Neutrophil (primary cell): Measurements from ENCODE around the gene TMEM69.

ENCODE experiments used
- H3K27ac ChIP-seq: fragments of 200-600 bp; sonication (generic); 2 replicates; pipeline ENCODE4 v1.5.1; 2016; ENCODE audit warnings: mild to moderate bottlenecking, moderate library complexity
- H3K27me3 ChIP-seq: fragments of 200-600 bp; sonication (generic); 2 replicates; pipeline ENCODE4 v1.6.0; 2016; ENCODE audit warnings: mild to moderate bottlenecking
- H3K36me3 ChIP-seq: fragments of 200-600 bp; sonication (generic); 2 replicates; pipeline ENCODE4 v1.5.1; 2017
- H3K4me1 ChIP-seq, 2 experiments: fragments of 200-600 bp in 1 of 2; sonication (generic) in 1 of 2; 1 replicate in 1 of 2; 2 replicates in 1 of 2; pipeline versions ENCODE4 v1.5.1 to v1.6.1; 2013 to 2016; ENCODE audit warnings: low read depth in 1 of 2, low read length in 1 of 2, mild to moderate bottlenecking in 1 of 2, moderate library complexity in 1 of 2; ENCODE audit not compliant: control insufficient read depth in 1 of 2, insufficient read depth in 1 of 2
- H3K4me3 ChIP-seq, 2 experiments: fragments of 200-600 bp in 1 of 2; sonication (generic) in 1 of 2; 1 replicate in 1 of 2; 2 replicates in 1 of 2; pipeline ENCODE4 v1.5.1; 2013 to 2016; ENCODE audit warnings: low read depth in 1 of 2, low read length in 1 of 2, mild to moderate bottlenecking in 1 of 2, moderate library complexity in 1 of 2
- H3K9me3 ChIP-seq: fragments of 200-600 bp; sonication (generic); 2 replicates; pipeline ENCODE4 v1.5.1; 2016
- TF ChIP-seq, protein P1 (sequence below): fragments of 200-600 bp; sonication (generic); IDR thresholded peaks from 2 replicates; pipeline ENCODE4 v1.5.1; 2016; ENCODE audit warnings: antibody characterized with exemption

TMEM69 gene

DNA sequence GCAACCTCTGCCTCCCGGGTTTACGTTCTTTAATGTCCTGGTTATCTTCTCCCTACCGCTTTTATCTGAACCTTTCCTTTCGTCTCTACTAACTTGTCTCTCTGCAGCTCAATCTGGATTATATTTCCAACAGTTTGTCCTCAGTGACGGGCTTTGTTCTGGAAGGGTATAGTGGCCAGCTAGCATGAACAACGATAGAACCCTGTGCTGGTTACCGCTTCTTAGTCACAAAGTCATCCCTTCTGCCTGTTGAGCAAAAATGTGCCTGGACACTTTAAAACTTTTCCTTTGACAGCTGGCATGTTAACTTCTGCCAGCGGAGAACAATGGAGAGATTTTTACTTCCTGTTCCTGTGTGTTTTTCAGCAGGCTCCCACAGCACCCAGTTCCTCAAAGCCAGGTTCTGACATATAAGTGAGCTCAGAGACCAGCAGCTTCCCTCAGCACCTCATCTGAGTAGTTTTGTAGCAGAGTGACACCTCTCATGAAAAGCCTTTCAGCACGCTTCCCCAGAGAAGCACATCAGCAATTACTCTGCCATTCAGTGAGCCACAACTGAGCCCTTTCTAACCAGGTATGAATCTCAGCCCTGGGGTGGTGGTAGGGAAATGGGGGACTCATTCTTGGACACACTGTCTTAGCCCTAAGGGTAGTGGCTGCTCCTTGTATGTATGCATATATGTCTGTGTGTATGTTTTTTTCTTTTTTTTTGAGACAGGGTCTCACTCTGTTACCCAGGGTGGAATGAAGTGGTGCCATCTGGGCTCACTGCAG lies 40.5 kb upstream of the TMEM69 start:
- H3K9me3 ChIP-seq: no peaks in the 10 kb centered on the region
- H3K4me1 ChIP-seq: peaks cover 5 to 8% of the 10 kb centered on the region in 2 experiments
- H3K27me3 ChIP-seq: no peaks in the 10 kb centered on the region
- H3K27ac ChIP-seq: peak overlapping the region; percentile 77
- TF ChIP-seq, protein P1, sequence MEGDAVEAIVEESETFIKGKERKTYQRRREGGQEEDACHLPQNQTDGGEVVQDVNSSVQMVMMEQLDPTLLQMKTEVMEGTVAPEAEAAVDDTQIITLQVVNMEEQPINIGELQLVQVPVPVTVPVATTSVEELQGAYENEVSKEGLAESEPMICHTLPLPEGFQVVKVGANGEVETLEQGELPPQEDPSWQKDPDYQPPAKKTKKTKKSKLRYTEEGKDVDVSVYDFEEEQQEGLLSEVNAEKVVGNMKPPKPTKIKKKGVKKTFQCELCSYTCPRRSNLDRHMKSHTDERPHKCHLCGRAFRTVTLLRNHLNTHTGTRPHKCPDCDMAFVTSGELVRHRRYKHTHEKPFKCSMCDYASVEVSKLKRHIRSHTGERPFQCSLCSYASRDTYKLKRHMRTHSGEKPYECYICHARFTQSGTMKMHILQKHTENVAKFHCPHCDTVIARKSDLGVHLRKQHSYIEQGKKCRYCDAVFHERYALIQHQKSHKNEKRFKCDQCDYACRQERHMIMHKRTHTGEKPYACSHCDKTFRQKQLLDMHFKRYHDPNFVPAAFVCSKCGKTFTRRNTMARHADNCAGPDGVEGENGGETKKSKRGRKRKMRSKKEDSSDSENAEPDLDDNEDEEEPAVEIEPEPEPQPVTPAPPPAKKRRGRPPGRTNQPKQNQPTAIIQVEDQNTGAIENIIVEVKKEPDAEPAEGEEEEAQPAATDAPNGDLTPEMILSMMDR: no peak
- H3K4me3 ChIP-seq: no peak overlapping the region
- peaks cover 53% of the 10 kb centered on the region for H3K36me3 ChIP-seq

DNA sequence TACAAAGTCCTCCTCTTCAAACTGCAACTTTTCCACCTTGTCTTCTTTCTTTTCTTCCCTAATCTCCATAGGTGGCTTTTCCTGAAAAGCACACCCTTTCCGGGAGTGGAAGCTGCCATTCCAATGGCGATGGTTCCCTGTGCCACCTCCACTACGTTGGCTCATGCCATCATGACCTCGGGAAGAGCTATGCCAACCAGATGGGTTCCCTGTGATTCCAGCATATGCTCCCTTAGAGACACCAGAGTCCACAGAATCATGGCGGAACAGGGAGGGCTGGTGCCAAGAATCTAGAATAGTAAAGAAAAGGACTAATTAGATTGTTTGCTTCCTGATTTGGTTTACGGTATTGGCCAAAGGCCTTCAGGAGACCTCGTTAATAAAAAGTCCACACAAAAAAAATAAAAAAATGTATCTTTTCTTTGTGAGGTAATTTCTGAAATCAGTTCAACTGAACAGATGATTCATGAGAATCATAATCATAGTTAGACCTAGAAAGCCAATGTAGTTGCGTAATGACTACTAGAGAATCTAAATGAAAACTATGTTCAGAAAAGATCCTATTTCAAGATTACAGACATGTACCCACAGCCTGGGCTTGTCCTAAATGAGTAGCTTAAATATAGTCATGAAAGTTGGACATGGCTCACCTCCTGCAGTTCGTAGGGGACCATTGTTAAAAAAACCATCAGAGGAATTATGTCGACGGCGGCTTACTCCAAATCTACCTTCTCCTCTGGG lies 33.3 kb upstream of the TMEM69 start:
- Histone ChIP-seq H3K9me3 (no peaks in the 10 kb centered on the region), H3K4me1 (no peaks in the 10 kb centered on the region), H3K27me3 (no peaks in the 10 kb centered on the region), H3K36me3 (peaks cover 94% of the 10 kb centered on the region), H3K27ac (no peak overlapping the region), H3K4me3 (no peak overlapping the region)
- TF ChIP-seq, protein P1: no peak

DNA sequence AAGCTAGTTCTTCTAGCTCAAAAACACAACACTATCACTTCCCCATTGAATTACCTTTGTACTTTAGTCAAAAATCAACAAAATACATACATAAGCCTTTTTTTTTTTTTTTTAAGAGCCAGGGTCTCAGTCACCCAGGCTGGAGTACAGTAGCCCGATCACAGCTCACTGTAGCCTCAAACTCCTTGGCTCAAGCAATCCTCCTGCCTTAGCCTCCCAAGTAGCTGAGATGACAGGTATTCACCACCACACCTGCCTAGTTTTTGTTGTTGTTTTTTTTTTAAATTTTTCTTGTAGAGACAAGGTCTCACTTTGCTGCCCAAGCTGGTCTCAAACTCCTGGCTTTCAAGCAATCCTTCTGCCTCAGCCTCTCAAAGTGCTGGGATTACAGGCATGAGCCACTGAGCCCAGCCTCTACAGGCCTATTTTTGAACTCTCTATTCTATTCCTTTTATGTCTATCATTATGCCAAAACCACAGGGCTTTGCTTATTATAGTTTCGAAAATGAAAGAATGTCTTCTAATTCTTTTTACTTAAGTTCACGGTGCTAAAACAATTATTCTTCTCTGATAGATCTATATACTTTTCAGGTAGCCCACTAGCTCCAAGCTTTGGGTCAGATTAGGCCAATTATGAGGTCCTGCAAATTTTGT lies 31.3 kb upstream of the TMEM69 start:
- Histone ChIP-seq H3K27ac (no peak overlapping the region), H3K36me3 (peaks cover 90% of the 10 kb centered on the region), H3K4me1 (no peaks in the 10 kb centered on the region), H3K27me3 (no peaks in the 10 kb centered on the region), H3K9me3 (no peaks in the 10 kb centered on the region), H3K4me3 (no peak overlapping the region)
- TF ChIP-seq, protein P1: no peak

DNA sequence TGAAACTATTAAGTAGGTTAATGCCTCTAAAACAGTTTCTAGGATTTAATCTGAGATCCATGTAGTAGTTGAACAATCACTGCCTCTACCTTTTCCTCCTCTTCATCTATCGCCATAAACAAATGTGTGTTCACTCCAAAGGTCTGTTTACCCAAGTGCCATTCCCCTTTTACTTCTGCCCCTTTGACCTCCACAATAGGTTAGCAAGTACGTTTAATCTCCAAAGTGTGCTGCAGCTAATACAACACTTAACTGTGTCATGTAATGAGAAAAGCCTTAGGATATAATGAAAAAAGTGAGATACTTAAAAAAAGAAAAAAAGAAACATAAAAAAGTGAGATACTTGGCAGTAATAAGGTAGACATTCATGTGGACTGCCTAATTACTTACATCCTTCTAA lies 29.8 kb upstream of the TMEM69 start:
- TF ChIP-seq, protein P1: no peak
- no peak overlapping the region for H3K27ac ChIP-seq
- peaks cover 76% of the 10 kb centered on the region for H3K36me3 ChIP-seq
- H3K4me3 ChIP-seq: no peak overlapping the region
- H3K4me1 ChIP-seq: no peaks in the 10 kb centered on the region
- H3K27me3 ChIP-seq: no peaks in the 10 kb centered on the region
- no peaks in the 10 kb centered on the region for H3K9me3 ChIP-seq

DNA sequence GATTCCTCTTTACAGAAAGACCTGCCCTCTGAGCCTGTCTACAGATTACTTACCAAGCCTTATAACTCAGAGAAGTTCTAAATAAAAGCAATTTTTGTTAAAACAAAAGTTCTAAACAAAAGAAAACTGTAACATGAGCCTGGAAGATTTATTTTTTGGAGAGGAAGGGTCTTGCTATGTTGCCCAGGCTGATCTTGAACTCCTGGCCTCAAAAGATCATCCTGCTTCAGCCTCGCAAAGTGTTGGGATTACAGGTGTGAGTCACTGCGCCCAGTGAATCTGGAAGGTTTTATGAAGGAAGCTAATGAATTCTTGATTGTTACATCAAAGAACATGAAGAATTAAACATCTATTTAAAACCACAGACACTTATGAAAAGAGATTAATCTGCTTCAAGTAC lies 28.8 kb upstream of the TMEM69 start:
- TF ChIP-seq, protein P1: no peak
- Histone ChIP-seq H3K9me3 (no peaks in the 10 kb centered on the region), H3K27me3 (no peaks in the 10 kb centered on the region), H3K4me1 (no peaks in the 10 kb centered on the region), H3K36me3 (peaks cover 65% of the 10 kb centered on the region), H3K27ac (peak overlapping the region; percentile 16), H3K4me3 (no peak overlapping the region)
